ENCODE results near the gene OR5AU1. TPM values are rescaled to one million over a fixed set of nuclear protein-coding genes. Genes with fewer than 3 reads are reported as not detected.

OR5AU1 gene
- polyA plus RNA-seq, 1 of the 3 experiments (the other 2 are of a cell fraction): not detected

DNA sequence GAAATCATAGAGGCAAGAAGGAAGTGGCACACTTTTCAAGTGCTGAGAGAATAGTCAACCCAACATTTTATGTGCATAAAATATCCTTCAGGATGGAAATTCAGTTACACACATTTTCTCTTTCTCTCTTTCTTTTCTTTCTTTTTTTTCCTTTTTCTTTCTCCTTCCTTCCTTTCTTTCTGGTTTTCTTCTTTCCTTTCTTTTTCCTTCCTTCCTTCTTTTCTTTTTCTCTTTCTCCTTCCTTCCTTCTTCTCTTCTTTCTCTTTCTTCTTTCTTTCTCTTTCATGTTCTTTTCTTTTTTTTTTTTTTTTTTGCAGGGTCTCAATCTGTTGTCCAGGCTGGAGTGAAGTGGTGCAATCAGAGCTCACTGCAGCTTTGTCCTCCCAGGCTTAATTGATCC is 38.7 kb upstream of the OR5AU1 start:
- no peak for DNase-seq
- Histone ChIP-seq H4K20me1 (ENCODE audit: insufficient read depth) (no peaks in the 10 kb centered on the region), H2AFZ (ENCODE audit: low read depth) (no peak overlapping the region), H3K4me2 (no peak overlapping the region), H3K27me3 (ENCODE audit: insufficient read depth) (no peaks in the 10 kb centered on the region), H3K27ac (ENCODE audit: low read depth in 2 of 2, low read length in 1 of 2) (no peak overlapping the region), H3K4me3 (ENCODE audit: low read depth in 2 of 2, low read length in 1 of 2) (no peak overlapping the region), H3F3A (replicated peaks; ENCODE audit: insufficient read depth) (peaks cover 7% of the 10 kb centered on the region), H3K9ac (no peak overlapping the region), H3K9me2 (no peaks in the 10 kb centered on the region), H3K79me2 (ENCODE audit: insufficient read depth) (no peaks in the 10 kb centered on the region), H3K4me1 (ENCODE audit: control insufficient read depth in 1 of 2, insufficient read depth in 2 of 2, low read depth in 1 of 2, low read length in 1 of 2) (peaks cover 0 to 13% of the 10 kb centered on the region in 2 experiments; a peak in 1 of 4 replicates), H3K36me3 (replicated peaks in 1 of 2; ENCODE audit: control insufficient read depth in 1 of 2, insufficient read depth in 2 of 2, low read length in 1 of 2) (no peaks in the 10 kb centered on the region), H3K9me3 (no peaks in the 10 kb centered on the region)
- TF ChIP-seq RFX5 (IDR thresholded peaks at IDR 0.05; ENCODE audit: low read length): no peak
- CTCF ChIA-PET: no interaction called here
- POLR2A ChIA-PET: no interaction called here

DNA sequence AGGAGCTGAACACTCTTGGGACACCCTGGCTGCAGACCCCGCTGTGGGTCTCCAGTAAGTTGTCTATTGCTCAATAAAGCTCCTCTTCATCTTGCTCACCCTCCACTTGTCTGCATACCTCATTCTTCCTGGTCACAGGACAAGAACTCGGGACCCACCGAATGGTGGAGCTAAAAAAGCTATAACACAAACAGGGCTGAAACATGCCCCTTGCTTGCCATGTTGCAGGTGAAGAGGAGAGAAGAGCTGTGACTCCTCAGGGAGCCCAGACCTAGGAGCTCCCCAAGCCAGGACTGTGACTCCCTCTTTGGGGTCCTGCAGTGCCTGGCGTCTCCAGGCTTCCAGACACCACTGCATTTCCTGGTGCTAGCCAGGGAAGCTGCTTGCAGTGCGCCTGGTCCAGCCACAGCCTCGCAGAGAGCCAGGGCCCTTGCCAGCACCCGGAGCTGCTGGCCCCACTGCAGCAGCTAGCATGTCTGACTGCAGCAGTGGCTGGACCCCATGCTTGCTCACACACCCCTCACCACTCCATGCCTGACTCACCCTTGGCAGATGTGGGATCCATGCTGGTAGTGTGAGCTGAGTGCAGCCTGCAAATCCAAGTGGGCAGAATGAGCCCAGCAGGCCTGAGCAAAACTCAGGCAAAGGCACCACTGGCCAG is 37.1 kb upstream of the OR5AU1 start:
- ChIA-PET CTCF (no interaction called here), POLR2A (no interaction called here)
- Histone ChIP-seq H3K9me3 (no peaks in the 10 kb centered on the region), H3F3A (replicated peaks; ENCODE audit: insufficient read depth) (no peaks in the 10 kb centered on the region), H3K9me2 (no peaks in the 10 kb centered on the region), H3K4me3 (ENCODE audit: low read depth in 2 of 2, low read length in 1 of 2) (no peak overlapping the region), H3K4me2 (no peak overlapping the region), H3K36me3 (replicated peaks in 1 of 2; ENCODE audit: control insufficient read depth in 1 of 2, insufficient read depth in 2 of 2, low read length in 1 of 2) (no peaks in the 10 kb centered on the region), H3K9ac (no peak overlapping the region), H3K79me2 (ENCODE audit: insufficient read depth) (no peaks in the 10 kb centered on the region), H3K27ac (ENCODE audit: low read depth in 2 of 2, low read length in 1 of 2) (no peak overlapping the region), H2AFZ (ENCODE audit: low read depth) (no peak overlapping the region), H4K20me1 (ENCODE audit: insufficient read depth) (no peaks in the 10 kb centered on the region), H3K4me1 (ENCODE audit: control insufficient read depth in 1 of 2, insufficient read depth in 2 of 2, low read depth in 1 of 2, low read length in 1 of 2) (peaks cover 0 to 13% of the 10 kb centered on the region in 2 experiments; a peak in 1 of 4 replicates), H3K27me3 (ENCODE audit: insufficient read depth) (no peaks in the 10 kb centered on the region)
- no peak for TF ChIP-seq FOSL2 (IDR thresholded peaks at IDR 0.05; ENCODE audit: borderline replicate concordance, low read depth)
- no peak for TF ChIP-seq RFX5 (IDR thresholded peaks at IDR 0.05; ENCODE audit: low read length)
- no peak for TF ChIP-seq GATA2 (CRISPR knock-in tag; IDR thresholded peaks at IDR 0.05)
- TF ChIP-seq, protein P1, sequence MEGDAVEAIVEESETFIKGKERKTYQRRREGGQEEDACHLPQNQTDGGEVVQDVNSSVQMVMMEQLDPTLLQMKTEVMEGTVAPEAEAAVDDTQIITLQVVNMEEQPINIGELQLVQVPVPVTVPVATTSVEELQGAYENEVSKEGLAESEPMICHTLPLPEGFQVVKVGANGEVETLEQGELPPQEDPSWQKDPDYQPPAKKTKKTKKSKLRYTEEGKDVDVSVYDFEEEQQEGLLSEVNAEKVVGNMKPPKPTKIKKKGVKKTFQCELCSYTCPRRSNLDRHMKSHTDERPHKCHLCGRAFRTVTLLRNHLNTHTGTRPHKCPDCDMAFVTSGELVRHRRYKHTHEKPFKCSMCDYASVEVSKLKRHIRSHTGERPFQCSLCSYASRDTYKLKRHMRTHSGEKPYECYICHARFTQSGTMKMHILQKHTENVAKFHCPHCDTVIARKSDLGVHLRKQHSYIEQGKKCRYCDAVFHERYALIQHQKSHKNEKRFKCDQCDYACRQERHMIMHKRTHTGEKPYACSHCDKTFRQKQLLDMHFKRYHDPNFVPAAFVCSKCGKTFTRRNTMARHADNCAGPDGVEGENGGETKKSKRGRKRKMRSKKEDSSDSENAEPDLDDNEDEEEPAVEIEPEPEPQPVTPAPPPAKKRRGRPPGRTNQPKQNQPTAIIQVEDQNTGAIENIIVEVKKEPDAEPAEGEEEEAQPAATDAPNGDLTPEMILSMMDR (IDR thresholded peaks at IDR 0.05): no peak
- no peak for DNase-seq
- 78% methylated on average over 3 of the region's 7 CpGs for WGBS (ENCODE audit: low lambda C conversion rate)

DNA sequence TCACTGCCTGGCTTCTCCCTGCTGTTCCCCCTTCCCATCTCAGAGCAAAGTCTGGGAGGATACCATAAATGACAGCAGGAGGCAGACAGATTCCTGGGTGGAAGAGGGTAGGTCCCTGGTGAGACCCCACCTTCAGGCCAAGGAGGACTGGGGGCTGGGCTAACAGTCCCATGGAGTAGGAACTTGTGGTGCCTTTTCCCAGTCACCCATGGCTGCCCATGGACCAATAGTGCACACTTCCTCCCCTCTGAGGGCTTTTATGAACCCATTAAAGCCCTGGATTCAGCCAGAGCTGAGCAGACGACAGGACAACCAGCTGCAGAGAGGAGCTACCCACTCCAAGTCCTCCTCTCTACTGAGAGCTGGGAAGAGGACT is 36.6 kb upstream of the OR5AU1 start:
- Histone ChIP-seq H3K4me1 (ENCODE audit: control insufficient read depth in 1 of 2, insufficient read depth in 2 of 2, low read depth in 1 of 2, low read length in 1 of 2) (peaks cover 0 to 13% of the 10 kb centered on the region in 2 experiments; a peak in 1 of 4 replicates), H3K4me2 (peak overlapping the region; percentile 70), H3K9me2 (no peaks in the 10 kb centered on the region), H3K9me3 (no peaks in the 10 kb centered on the region), H3K36me3 (replicated peaks in 1 of 2; ENCODE audit: control insufficient read depth in 1 of 2, insufficient read depth in 2 of 2, low read length in 1 of 2) (no peaks in the 10 kb centered on the region), H3K4me3 (ENCODE audit: low read depth in 2 of 2, low read length in 1 of 2) (peak overlapping the region in 1 of 2 experiments; percentile 40; a peak in 3 of 4 replicates), H3K9ac (no peak overlapping the region), H3K79me2 (ENCODE audit: insufficient read depth) (no peaks in the 10 kb centered on the region), H4K20me1 (ENCODE audit: insufficient read depth) (no peaks in the 10 kb centered on the region), H3K27me3 (ENCODE audit: insufficient read depth) (no peaks in the 10 kb centered on the region), H3K27ac (ENCODE audit: low read depth in 2 of 2, low read length in 1 of 2) (no peak overlapping the region), H2AFZ (ENCODE audit: low read depth) (no peak overlapping the region; the same call in 1 of the 2 replicates), H3F3A (replicated peaks; ENCODE audit: insufficient read depth) (no peaks in the 10 kb centered on the region)
- POLR2A ChIA-PET: no interaction called here
- TF ChIP-seq JUND (IDR thresholded peaks at IDR 0.05): no peak
- CTCF ChIA-PET: no interaction called here
- WGBS (ENCODE audit: low lambda C conversion rate): 67% methylated on average over 1 of the region's 1 CpG
- DNase-seq: no peak

All from SK-N-SH (cell line).